Measurements from ENCODE around the gene SLC44A1.

Gene SLC44A1

GRCh38 chr9:105396441-105396840, 152.0 kb downstream of the SLC44A1 start:
- TF ChIP-seq, protein P1, sequence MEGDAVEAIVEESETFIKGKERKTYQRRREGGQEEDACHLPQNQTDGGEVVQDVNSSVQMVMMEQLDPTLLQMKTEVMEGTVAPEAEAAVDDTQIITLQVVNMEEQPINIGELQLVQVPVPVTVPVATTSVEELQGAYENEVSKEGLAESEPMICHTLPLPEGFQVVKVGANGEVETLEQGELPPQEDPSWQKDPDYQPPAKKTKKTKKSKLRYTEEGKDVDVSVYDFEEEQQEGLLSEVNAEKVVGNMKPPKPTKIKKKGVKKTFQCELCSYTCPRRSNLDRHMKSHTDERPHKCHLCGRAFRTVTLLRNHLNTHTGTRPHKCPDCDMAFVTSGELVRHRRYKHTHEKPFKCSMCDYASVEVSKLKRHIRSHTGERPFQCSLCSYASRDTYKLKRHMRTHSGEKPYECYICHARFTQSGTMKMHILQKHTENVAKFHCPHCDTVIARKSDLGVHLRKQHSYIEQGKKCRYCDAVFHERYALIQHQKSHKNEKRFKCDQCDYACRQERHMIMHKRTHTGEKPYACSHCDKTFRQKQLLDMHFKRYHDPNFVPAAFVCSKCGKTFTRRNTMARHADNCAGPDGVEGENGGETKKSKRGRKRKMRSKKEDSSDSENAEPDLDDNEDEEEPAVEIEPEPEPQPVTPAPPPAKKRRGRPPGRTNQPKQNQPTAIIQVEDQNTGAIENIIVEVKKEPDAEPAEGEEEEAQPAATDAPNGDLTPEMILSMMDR (IDR thresholded peaks at IDR 0.05), result no peak

DNA sequence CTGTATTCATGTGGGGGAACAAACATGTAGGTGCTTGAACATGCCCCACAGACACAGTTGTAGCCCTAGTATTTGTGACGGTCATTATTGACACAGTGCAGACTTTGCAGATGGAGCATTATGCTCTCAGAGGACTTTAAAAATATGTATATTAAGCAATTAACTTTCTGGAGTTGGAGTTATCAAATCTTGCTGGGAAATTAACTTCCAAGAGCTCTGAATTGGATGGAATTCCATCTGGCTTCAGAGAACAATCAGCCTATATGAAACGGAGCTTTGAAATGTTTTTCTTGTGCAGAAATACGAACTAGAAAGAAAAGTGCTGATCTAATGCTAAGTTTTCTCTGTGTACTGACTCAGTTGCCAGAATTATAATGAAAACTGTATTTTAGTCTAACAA, 152.4 kb downstream of the SLC44A1 start:
- TF ChIP-seq, protein P1 (IDR thresholded peaks at IDR 0.05), result no peak

- TF ChIP-seq, protein P1 (IDR thresholded peaks at IDR 0.05), result no peak
These were observed 154.7 kb downstream of the SLC44A1 start for GRCh38 chr9:105399117-105399516.

GRCh38 chr9:105401651-105402050, 157.2 kb downstream of the SLC44A1 start:
- TF ChIP-seq, protein P1 (IDR thresholded peaks at IDR 0.05), result no peak

GRCh38 chr9:105403552-105404248, 159.2 kb downstream of the SLC44A1 start:
- TF ChIP-seq, protein P1 (IDR thresholded peaks at IDR 0.05), result no peak

GRCh38 chr9:105405514-105406131, 161.2 kb downstream of the SLC44A1 start:
- TF ChIP-seq, protein P1 (IDR thresholded peaks at IDR 0.05), result no peak

GRCh38 chr9:105406369-105406768, 161.9 kb downstream of the SLC44A1 start:
- TF ChIP-seq, protein P1 (IDR thresholded peaks at IDR 0.05), result no peak

All from LNCAP (cell line).